OCI-M2 (cell line): ENCODE measurements around the gene COPS3.

Experiments used
- DNase-seq: peaks from one replicate; lab custom pipeline; 2025; ENCODE audit not compliant: unreplicated experiment; lab: John Stamatoyannopoulos, UW

The COPS3 gene

DNA sequence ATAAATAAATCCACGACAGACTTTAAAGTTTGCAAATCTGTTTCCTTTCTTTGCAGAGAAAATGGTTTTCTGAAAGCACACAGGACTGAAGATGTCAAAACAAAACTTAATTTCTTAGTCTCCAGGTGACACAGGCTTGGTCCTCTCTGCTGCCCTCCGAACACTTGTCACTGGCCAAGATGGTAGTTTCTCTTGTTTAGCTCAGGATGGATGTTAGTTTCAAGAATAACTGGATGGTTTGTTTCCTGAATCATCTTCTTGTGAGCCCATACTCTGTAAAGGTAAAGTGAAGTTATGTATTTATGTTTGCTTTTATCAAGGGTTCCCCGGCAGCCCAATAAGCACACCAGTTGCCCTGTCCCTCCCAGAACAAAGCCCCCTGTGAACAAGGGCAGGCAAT lies 34.2 kb downstream of the COPS3 start:
- no peak for DNase-seq

DNA sequence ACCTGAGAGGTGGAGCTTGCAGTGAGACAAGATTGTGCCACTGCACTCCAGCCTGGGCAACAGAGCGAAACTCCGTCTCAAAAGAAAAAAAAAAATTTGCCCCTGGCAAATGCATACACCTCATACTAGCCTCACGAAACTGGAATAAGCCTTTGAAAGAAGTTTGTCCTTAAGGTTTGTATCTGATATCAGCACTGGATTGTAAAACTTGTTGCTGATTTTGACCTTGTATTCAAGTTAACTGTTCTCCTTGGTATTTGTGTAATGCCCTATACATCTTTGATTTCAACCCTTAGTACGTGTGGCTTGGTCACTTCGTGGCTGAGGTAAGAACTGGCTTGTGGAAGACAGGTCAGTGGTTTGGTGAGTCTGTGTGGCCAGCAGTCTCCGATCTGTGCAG lies 37.9 kb downstream of the COPS3 start:
- DNase-seq, result no peak

DNA sequence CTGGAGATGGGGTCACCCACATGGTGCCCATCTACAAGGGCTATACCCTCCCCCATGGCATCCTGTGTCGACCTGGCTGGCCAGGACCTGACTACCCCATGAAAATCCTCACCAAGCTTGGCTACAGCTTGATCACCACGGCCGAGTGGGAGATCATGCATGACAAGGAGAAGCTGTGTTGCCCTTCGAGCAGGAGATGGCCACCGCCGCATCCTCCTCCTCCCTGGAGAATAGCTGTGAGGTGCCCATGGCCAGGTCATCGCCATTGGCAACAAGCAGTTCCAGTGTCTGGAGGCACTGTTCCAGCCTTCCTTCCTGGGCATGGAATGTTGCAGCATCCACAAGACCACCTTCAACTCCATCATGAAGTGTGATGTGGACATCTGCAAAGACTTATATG lies 38.8 kb downstream of the COPS3 start:
- no peak for DNase-seq

DNA sequence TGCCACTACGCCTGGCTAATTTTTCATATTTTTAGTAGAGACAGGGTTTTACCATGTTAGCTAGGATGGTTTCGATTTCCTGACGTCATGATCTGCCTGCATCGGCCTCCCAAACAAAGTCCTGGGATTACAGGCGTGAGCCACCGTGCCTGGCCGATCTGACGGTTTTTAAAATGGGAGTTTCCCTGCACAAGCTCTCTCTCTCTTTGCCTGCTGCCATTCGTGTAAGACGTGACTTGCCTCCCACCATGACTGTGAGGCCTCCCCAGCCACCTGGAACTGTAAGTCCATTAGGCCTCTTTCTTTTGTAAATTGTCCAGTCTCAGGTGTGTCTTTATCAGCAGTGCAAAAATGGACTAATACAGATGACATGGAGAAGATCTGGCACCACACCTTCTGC lies 39.4 kb downstream of the COPS3 start:
- DNase-seq, result no peak

DNA sequence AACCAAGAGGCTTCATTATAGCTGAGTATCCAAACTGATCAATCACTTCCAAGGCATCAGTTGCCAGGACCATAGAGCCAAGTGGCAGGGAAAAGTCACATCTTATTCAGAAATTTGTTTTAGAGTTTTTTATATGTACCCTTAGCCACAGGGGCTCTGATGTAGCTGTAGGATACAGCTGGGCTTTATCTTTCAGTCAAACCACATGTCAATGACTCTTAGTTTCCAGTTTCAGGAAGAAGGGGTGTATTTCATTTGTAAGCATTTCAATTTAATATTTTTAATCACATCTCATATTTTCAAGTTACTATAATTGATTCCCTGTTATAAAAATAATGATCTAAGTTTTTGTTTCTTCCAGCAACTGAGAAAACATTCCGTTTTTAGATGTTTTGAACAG lies 41.2 kb downstream of the COPS3 start:
- no peak for DNase-seq

DNA sequence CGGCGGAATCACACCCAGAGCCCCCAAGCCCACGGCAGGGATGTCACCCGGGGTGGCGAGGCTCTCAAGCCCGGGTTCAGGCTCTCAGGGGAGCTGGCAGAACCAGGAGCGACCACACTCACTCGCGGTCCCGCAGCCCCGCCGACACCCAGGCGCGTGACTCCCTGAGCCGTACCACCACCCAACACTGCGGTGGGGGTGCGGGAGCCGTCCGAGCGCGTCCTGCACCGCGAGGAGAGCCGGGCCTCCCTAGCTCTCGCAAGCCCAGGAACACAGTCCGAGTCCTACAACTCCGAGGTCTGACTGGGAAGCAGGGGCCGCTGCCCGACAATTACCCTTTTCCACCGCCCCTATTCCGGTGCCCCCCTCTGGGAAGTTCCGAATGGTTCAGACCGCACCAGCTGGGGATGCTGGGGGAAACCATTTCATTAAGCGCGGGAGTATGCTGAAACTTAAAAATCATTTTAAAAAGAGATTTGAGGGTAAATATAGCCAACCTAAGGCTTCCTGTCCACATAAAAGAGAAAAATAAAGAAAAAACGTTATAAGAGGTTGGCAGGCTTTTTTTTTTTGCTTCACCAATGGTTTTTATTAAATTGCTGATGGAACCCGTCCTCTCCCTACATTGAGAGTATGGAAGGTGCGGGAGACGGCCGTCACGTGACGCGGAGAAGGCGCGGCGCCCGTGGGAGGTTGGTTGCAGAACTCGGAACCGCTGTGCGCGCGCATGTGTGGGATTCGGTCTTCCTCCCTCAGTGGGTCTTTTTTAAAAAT lies 43.8 kb downstream of the COPS3 start, which contains the start of gene FLCN:
Gene FLCN, minus strand, starts transcription at position 143 of the 774 bp plus-strand sequence. CDS start 9,031 bp downstream, outside the sequence.
- DNase-seq, result peak; percentile 70

DNA sequence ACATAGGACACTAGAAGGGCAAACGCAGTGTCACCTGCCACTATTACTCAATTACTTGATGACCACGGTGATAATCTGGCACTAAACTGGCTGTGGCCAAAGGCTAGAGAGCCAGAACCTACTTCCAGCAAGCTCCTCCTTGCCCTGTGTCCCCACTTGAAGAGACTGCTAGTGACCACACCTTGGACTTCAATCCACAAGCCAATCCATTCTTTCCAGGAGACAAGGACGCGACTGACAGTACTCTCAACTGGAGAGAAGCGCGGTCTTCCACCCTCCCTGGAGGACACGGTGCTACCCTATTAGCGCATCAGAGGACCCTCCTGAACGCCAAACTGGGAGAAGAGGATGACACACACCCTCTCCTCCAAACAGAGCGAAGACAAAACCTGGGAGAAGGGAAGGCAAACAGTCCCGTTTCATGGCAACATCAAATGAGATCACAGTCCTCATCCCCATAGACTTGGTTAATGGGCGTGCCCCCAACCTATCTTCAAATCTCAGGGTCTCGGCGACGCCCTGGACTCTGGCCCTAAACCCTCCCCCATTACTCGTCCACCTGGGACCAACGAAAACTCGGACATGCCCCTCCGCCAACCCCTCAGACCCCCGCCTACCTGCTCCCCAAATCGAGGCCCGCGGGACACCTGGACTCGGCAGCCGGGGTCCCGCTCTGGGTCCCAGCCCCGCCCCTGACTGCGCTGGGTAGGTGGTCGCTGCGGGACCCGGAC lies 44.6 kb downstream of the COPS3 start:
- DNase-seq, result no peak

DNA sequence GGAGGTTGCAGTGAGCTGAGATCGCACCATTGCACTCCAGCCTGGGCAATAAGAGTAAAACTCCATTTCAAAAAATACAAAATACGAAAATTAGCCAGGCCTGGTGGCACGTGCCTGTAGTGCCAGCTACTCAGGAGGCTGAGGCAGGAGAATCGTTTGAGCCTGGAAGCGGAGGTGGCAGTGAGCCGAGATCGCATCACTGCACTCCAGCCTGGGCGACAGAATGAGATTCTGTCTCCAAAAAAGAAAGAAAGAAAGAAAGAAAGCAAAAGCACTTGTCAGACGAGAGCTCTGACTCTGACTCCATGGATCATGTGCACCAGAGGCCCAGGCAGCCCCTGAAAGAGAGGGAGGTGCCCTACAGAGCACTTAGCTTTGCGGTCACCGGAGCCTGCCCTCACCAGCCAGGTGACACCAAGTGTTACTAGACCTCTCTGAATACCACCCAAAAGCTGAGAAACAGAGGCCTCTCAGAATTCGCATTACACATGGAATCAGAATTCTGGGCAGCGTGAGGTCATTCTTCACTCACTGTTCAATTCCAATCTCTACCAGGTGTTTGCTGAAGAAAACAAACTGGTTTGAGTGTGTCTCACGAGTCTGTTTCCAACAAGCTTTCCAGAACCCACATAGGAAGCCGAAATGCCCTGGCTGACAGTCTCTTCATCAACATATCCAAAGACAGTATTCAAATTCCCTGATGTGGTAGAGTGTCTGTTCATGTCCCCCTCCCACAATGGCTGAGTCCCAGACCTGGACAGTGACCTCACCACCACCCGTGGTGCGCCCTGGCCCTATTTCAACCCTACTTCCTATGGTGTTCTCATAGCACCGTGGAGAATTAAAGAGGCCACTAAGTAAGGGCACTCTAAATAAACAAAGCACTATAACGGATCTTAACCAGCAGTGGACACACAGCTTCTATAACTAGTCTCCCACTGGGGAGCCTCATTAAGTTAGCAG lies 45.6 kb downstream of the COPS3 start:
- DNase-seq, result no peak

DNA sequence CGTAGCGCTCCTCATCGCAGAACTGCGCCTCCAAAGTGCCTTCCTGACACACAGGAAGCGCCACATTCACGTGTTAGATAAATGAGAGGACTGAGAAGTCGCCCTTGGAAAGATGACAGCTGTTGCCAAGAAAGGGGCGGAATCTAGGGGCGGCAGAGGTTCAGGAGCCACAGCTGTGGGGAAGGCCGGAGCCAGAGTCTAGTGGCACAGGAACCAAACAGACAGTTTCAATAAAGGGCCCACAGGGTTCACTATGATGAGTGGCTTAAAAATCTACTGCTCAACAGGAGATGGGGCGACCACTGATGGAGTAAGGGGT lies 48.8 kb downstream of the COPS3 start:
- DNase-seq, result no peak

DNA sequence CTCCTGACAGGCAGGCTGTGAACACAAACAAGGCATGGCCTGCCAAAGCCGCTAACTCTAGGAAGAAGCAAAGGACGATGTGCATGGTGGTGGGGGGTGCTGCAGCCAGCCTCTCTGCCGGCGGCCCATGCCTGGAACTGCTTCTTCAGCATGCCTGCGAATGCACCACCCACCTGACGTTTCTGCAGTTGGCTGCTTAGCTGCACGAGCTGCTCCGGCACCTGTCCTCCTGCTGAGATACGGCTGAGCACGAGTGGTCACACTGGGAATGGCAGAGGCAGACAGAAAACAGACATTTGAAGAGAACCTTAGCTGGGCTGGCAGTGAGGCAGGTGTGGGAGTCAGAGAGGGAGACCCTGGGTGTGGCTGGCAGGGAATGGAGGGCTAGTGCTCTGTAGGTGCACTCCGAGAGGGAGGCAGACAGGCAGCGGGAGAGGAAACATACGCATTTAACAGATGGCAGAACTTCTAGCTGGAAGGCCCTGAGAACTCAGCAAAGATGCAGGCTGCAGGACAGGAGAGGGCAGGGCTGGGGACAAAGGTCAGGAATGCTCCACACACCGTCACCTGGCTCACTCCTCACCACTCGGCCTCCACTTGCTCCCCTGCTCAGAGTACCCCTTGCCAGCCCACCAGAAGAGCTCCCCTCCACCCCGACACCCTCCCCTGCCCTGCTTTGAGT lies 49.3 kb downstream of the COPS3 start:
- DNase-seq, result no peak

DNA sequence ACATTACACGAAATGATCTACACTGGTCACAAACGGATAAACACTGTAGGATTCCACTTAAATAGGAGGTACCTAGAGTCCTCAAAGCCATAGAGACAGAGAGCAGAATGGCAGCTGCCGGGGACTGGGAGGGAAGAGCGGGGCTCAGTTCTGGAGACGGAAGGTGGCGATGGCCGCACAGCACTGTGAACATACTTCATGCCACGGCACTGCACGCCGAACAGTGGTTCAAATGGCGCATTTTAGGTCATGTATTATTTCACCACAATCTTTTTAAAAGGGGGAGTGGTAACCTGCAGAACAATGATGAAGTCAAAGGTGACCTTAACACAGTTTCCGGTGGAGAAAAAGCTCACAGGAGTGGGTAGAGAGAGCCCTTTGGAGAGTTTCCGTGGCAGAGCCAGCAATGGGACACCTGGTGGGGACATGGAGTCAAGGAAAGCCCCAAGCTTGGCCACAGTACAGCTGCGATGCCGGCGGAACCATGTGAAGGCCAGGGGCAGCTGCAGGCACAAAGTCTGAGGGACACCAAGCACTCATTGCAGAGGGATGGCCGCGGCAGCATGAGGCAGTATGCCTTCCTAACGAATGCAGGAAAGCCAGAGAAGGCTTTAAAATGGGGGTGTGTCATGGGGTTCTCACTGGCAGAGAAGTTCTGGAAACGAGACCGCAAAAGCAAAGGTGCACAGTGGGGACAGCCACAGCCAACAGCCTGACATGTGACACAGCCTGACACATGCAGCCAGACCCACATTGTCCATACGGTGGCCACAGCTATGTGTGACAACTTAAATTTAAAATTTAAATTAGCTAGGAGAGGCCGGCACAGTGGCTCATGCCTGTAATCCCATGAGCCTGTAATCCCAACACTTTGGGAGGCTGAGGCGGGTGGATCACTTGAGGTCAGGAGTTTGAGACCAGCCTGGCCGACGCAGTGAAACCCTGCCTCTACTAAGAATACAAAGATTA lies 51.3 kb downstream of the COPS3 start:
- no peak for DNase-seq

DNA sequence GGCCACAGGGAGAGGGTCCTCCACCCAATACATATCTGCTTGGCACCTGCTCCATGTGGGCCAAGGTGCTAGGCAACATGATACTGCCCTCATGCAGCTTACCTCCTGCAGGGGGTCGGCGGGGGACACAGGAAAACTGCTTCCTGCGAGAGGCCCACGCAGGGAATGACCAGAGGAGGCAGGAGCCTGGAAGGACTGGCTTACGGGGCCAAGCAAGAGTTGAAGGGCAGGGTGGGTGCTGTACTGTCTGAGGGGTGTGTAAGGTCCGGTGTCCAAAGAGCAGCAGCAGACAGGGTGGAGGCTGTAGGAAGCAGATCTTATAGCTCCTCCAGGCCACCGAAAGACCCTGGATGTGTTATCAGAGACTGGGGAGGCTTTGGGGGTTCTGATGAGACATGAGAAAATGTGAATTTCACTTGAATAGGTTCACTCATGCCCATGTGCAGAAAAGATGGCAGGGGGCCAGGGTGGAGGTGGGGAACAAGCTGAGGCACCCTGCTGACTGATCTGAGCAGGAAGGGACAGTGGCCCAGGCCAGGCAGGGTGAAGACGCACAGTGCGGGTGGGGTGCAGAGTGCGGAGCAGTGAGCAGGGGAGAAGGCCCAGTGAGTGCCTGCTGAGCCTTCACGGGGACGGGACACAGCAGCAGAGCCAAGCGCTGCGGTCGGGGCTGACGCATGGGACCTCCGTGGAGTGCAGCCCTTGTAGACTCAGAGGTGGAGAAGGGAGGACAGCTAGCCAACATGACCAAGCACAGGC lies 52.3 kb downstream of the COPS3 start:
- DNase-seq, result no peak

DNA sequence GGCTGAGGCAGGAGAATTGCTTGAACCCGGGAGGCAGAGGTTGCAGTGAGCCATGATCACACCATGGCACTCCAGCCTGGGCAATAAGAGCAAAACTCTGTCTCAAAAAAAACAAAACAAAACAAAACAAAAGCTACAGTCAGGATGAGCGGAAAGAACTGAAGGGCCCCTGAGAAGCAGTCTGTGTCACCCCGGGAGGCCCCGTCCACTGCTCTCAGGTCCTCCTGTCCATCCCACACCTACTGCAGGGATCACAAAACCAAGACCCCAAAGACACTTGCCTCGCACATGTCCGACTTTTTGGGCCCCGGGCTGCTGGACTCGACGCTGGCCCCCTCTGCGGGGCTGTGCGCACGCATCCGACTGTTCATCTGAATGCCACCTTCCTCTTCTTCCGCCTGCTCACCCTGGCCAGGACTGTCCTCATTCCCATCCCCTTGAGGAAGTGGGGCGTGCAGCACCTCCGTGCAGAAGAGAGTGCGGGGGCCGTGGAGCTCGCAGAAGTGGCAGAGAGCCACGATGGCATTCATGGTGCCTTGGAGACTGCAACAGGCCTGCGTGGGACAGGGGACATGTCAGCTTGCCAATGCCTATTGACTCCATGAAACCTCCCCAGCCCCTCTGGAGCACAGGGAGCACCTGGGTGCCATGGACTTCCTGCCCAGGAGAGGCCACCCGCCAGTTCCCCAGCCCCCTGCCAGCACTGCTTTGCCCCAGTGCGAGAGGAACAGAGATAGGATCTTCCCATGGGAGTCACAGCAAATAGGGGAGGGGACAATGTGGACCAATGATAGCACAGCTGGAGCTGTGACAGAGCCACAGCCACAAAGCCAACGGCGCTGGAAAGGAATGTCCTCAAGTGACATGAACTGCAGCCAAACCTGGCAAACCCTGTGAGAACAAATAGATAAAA lies 53.2 kb downstream of the COPS3 start:
- no peak for DNase-seq

DNA sequence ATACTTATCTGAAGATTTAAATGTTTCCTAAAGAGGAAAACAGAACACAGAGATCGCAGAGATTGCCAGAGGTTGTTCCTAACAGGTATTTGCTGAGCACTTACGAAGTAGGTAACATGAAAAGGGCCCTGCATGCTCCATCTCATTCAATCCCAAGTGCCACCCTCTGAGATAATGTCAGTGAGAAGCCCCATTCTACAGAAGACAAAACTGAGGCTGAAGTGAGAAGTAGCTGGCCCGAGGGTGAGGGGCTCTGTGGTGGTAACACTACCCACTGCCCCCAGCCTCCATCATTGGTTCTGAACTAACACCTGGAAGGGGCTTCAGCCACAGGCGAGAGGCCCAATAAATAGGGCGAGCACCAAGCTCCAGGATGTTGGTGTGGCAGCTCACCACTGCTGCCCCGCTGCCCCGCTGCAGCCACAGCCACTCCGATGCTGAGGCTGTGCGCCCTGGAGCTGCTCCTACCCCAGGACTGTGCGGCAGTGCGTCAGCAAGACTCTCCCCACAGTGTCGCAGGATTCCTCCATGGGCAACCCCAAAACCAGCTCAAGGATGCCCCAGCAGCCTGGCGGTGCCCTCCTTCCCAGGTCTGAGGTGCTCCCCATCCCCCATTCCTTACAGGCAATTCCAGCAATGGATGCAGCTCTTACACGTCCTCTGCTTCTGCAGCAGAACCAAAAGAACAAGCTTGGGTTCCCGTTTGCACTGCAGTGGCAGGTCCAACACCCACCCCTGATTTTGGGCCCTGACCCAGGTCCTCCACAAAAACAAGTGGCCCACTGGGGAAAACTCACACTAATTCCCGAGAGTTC lies 54.4 kb downstream of the COPS3 start:
- no peak for DNase-seq

DNA sequence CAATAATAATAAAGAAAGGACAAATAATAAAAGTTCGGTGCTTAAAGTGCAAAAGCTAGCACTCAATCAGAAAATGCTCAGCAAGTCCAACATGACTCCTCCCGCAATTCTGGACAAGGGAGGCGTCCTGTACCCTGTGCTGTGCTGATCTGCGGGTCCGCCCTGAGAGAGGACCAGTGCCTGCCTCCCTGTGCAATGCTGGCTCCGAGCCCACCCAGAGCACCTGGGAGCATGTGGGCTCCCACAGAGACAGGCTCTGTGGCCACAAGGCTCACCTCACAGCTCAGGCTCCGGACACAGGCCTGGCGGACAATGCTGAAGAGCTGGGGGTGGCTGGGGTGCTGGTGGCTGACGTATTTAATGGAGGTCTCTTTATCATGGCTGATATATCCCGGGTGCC lies 55.1 kb downstream of the COPS3 start:
- no peak for DNase-seq

DNA sequence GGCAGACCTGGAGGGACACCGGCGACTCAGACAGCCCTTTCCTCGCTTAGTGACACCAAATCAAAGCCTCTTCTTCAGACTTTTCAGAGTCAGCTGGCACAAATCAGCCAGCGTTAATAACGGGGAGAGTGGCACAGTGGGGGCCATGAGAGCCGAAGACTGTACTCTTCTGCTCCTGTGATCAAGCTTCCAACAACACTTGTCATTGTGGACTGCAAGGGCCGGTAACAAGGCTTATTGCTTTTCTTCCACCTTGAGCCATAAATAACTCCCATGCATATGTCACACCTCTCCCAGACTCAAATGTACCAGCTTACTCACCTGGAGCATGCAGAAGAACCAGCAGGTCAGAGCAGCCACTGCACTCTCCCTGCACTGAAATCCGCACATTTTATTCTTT lies 56.9 kb downstream of the COPS3 start:
- no peak for DNase-seq

DNA sequence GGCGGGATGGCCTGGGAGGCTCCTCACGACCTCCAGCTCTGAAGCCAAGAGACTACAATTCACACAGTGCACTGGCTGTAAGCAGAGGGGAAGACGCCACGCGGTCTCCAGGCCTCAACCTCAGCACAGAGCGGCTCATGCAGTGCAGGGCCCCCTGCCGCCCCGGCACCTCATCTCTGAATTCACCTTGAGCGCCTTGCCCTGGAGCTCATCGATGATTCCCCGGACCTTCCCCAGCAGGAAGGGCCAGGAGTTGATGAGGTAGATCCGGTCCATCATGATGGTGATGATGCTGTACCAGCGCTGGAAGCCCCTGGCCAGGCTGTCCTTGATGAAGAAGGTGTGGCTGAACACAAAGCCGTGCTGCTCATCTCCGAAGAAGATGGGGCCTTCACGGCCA lies 57.3 kb downstream of the COPS3 start:
- DNase-seq, result no peak
